GM12892 (cell line): ENCODE measurements around the gene SCAMP2.

Source experiments
- POLR2AphosphoS5 ChIP-seq: IDR thresholded peaks from 2 replicates; pipeline ENCODE4 v1.6.1; 2011; ENCODE audit warnings: low read depth, low read length, control low read depth
- TAF1 ChIP-seq: IDR thresholded peaks from 2 replicates; pipeline ENCODE4 v1.6.1; 2011; ENCODE audit warnings: low read depth, mild to moderate bottlenecking, control low read depth, low read length, borderline replicate concordance

DNA sequence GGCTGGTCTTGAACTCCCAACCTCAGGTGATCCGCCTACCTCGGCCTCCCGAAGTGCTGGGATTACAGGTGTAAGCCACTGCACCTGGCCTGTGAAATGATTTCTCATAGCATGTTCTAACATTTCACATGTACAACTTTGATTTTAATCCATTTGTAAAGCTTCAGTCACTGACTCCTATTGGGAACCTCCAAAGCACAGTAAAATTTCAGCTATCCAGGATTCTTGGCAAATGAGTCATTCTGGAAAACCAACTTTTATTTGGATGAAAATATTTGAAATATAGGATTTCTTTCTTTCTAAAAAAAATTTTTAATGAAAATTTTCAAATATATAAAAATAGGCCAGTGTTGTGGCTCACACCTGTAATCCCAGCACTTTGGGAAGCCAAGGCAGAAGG lies 63.2 kb downstream of the SCAMP2 start:
- TF ChIP-seq POLR2AphosphoS5 (no peak), TAF1 (no peak)
